Activated gamma-delta T cell treated with Interleukin-2 at 50 U/mL for 16 hours (primary cell): Measurements from ENCODE around the gene CCIN.
"Not testable (repeated sequence)": the region's sequence is repeated elsewhere in the genome, so short reads cannot be mapped to it uniquely, and the experiment has no call there.

Source experiments
- DNase-seq: peaks from one replicate; pipeline ENCODE4 v3.0.0-alpha.2; 2020

Gene CCIN

DNA sequence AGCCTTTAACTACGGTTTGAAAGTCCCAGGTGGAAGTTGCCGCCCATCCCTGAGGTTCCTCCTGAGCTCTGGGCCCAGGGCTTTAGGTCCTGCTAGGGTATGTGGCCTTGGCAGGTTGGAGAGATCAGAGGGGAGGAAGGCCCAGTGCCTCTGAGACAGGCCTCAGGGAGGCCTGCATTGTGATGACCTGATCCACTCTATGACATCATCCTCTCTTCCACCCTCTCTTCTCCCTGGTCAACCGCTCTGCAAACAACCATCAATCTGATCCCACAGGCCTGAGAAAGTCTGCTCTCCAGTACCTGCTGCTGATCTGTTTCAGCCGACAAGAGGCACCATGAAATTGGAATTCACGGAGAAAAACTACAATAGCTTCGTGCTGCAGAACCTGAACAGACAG lies at the start of gene CCIN:
CCIN (plus strand) TSS at position 223 of the 400 bp plus-strand sequence; CDS start at position 338, 115 bp downstream.
- no peak for DNase-seq

GRCh38 chr9:36119476-36119875 lies 49.7 kb upstream of the CCIN start:
- no peak for DNase-seq

- DNase-seq, result no peak
These were observed 48.5 kb upstream of the CCIN start for GRCh38 chr9:36120705-36121104.

GRCh38 chr9:36121971-36122370 lies 47.2 kb upstream of the CCIN start:
- no peak for DNase-seq

DNA sequence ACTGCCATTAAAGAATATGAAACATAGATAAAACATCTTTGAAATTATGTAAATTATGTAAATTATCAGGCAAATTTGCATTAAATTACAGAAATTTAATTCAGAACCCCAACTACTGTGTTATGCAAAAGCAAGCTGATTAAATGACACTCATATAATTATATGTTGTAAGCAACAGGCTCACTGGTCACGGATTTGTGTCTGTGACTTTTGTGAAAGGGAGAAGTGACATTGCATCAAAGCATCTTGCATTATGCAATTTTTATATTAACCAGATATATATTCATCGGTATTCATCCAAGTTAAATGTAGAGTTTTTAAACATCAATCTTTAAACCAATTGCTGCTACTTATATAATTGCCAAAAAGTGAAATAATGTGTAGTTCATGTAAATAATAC lies 45.7 kb upstream of the CCIN start:
- no peak for DNase-seq

DNA sequence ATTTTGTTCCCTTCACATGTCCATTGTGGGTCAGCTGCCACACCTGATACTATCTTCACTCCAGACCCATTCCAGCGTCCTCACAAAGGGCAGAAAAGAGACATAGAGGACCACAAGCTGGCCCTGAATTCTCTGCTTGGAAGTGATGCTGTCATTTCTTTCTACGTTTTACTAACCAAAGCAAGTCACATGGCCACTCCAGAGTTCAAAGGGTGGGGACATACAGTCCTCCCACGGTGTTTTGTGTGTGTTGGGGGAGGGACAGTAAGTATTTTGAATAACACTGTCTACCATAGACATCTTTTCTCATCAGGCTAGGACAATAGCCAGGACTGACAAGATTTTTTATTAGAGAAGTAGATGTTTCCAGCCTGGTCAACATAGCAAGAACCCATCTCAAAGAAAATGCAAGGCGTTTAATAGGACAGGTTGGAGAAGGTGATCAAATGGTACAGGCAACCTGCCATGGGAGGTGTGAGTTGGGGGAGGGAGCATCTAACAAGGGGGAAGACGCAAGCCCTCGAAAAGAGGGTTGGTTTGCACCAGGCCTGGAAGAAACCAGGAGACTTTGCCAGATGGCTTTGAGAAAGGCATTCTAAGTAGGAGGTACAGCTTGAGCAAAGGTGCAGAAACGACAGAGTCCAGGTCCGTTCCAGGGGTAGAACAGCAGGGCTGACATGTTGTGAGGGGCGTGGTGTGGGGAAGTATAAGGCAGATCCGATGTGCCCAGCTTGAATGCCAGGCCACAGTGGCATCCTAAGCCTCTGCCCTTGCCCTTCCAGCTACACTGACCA lies 43.9 kb upstream of the CCIN start:
- DNase-seq, result no peak

- no peak for DNase-seq
These were observed 43.0 kb upstream of the CCIN start for GRCh38 chr9:36126016-36126730.

DNA sequence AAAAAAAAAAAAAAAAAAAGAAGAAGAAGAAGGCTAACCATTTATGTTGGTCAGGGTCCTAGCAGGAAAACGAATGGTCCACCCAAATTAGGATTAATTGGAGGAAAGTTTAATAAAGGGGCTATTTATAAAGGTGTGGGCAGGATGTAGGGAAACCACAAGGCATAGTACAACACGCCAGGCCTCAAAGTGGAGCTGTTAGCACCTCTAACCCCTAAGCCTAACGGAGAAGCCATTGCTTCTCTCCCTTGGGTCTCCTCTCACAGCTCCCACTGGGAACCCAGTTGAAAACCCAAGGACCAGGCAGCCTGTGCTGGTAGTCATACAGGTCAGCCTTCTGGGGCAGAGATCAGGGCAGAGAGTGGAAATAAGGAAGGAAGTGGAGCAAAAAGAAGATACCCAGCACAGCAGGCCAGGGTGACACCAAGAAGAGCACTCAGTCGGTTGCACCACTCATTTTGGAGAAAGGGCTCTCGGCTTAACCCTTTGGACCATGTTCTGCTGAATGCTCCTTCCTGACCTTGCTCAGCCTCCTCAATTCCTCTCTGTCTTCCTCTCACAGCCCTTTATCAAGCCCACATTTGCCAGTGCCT lies 41.4 kb upstream of the CCIN start:
- DNase-seq, result no peak

GRCh38 chr9:36128349-36128748 lies 40.8 kb upstream of the CCIN start:
- no peak for DNase-seq

- no peak for DNase-seq
These were observed 40.0 kb upstream of the CCIN start for GRCh38 chr9:36129139-36129538.

GRCh38 chr9:36131666-36132065 lies 37.5 kb upstream of the CCIN start:
- not testable (repeated sequence) for DNase-seq

- no peak for DNase-seq
These were observed 37.1 kb upstream of the CCIN start for GRCh38 chr9:36132086-36132485.

DNA sequence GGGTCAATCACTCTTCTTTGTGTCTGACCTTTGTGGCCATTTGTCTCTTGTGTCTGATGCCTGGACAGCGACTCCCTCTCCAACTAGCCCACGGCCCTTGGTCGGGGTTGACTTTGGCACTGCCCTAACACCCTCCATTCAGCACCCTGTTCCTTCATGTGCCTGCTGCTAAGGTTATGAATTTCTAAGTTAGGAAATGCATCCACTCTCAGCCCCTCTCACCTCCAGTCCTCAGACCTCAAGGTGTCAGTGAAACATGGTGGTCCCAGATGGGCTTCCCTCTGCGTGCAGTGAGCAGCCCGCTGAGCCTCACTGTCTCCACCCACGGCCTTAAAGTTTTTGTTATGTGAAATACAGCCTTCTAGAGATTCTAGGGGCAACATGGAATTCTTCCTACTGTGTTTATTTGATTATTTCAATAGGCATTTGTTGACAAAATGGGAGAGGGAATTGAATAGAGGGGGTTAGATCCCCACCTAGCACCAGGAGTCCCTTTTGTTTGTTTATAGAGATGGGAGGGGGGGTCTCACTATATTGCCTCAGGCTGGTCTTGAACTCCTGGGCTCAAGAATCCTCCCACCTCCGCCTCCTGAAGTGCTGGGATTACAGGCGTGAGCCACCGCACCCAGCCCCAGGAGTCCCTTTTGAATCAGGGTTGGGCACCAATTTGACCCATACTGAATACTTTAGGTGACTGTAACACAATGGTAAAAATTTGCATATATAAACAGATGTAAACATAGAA lies 34.3 kb upstream of the CCIN start:
- no peak for DNase-seq

DNA sequence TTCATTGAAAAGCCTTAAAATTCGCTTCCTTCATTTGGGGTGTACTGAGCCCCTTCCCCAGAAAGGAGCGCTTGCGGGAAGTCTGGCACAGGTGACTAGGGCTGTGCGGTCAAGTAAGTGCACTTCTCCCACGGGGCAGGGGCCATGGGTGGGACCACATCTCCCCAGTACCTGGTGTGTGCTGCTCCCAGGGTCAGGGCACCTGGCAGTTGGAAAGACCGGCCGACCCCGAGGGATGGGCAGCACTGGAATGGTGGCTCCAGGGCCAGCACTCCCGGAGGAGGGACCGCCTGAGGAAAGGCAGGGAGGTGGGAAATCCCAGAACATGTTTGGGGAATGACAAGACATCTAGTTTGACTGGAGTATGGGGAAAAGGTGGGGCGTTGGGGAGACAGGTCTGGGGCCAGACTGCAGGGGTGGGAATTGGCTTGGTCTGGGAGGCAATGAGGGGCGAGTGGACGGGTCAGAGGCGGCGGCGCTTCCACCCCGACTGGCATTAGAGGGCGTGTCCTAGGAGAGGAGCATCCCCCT lies 33.4 kb upstream of the CCIN start:
- DNase-seq, result no peak

DNA sequence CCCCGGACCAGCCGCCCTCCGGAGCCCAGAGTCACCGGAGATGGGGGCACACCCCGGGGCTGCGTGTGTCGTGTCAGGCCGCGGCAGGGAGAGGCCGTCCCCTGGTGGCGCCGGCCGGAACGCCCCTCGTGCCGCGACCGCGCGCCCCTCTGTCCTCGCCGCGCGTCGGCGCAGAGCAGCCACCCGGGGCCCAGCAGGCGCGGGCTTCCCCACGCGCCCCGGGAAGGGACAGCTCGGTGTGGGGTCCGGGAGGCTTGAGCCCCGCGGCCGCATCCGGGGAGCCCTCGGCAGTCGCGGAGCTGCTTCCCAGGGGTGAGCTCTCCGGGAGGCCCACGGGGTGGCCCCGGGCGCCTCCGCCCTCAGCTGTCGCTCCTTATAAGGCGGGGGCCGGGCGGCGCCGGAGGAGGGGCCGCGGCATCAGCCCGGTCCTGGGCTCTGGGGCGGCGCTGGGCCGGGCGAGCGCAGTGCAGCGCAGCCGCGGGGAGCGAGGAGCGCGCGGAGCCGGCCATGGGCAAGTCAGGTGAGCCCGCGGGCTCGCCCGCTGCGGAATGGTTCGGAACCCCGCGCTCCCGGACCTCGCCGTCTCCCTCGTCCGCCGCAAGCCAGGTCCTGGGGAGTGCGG lies 32.8 kb upstream of the CCIN start, which contains the start of gene GLIPR2:
GLIPR2 (plus strand) TSS at position 462 of the 622 bp plus-strand sequence; CDS start at position 508, 46 bp downstream.
- peak; percentile 74 for DNase-seq

DNA sequence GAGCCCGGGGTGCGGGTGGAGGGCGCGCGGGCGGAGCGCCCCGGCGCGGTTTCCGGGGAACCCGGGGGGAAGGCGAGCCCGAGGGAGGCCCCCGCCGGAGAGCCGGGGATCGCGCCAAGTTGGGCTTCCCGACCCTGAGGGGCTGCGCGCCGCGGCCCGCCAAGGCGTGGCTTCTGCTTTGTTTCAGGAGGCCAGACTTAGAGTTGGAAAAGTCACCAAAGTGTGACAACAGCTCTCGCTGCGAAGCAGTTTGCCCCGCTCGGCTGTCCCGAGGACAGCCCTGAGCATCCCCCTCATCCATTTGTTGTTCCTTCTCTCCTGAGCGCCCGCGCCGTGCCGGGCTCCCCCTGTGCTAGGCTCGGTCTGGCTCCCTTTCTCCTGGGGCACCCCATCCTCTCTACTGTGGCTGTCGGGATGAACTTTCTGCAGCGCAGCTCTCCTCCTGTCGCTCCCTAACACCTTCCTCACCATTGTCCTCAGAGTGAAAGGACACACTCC lies 32.2 kb upstream of the CCIN start:
- DNase-seq, result no peak

DNA sequence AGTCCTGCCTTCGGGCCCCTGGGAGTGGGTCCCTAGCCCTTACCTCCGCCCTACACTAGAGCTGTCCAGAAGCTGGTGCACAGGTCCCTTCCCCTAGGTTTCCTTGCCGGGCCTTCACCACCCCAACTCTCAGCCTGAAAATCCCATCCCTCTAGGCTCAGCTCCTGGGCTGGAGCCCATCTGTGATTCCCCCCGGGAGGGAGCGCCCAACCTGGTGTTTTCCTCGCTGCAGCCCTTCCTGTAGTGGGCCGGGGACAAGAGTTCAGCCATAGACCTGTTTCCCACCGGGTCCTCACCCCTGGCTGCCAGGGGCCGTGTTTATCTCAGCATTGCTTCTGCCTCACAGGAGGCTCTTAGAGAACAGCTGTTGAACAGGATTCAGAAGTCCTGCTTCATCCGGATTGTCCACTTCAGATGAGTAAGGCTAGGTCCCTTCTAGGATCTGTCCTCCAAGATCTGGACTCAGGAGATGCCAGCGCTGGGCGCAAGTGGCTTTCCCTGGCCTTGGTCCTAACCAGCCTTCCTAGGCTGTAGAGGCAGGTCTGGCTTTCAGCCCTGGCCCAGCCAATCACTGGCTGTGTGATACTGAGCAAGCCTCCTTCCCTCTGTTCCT lies 31.7 kb upstream of the CCIN start:
- no peak for DNase-seq

DNA sequence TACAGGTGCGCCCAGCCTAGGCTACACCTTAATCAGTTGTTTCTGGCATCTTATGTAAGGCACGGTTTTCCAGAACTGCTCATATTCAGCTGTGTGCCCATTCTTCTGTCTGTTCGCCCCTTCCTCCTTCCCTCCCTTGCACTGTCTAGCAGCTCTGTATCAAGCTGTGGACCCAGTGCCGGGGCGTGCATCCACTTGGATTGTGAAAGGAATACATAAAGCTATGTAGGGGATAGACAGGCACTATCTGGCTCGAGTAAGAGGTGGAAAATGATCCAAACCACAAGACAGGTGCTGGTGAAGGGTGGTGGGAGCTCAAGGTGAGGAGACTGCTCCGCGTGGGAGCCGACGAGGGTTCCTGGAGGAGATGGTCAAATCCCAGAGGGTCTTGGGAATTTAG lies 30.7 kb upstream of the CCIN start:
- DNase-seq, result no peak

- no peak for DNase-seq
These were observed 30.3 kb upstream of the CCIN start for GRCh38 chr9:36138901-36139300.

DNA sequence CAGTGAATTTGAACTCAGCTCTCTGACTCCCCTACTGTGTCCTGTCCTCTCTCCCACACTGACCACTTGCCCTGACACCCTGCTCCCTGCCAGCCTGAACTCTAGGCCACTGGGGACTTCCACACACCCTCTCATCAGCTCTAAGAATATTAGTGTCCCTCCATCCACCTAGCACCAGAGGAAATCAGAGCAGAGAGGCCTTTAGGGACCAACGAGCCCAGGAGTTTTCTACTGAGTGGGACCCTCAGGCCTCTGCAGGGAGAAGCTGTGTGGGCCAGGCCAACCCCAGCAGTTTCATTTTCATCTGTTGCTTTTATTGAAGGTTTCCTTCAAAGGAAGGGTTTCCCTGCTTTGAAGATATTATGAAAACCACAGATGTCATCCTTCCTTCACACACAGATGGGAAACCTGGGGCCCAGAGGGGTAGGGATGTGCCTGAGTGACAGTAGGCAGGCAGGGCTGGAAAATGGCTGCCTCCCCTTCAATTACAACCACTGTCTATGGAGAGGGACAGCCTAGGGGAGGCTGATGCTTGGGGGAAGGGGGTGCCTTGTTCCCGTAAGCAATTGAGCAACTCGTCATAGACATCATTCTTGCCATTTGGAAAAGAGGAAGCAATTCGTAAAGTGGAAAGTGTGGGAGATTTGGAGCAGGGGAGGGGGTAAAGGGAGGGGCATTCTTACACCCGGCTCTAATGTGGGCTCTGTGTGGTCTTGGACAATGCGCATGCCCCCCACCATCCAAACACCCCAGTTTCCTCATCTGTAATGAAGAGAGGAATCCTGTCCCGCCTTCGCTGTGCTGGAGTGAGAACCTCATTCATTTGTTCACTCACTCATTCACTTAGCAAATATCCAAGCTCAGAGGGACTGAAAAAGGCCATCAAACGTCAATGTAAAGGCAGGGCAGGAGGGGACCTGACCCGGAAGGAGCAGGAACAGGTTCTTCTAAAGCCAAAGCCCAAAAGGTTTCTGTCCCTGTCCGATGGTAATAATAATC lies 28.8 kb upstream of the CCIN start:
- DNase-seq, result no peak
